GM12873 (cell line): ENCODE measurements around the gene MOK.

Experiments
- CTCF ChIP-seq: IDR thresholded peaks from 2 replicates; pipeline ENCODE4 v1.5.1; 2012; ENCODE audit warnings: low read depth, mild to moderate bottlenecking, moderate library complexity, low read length, control low read depth; ENCODE audit not compliant: insufficient read depth; ENCODE audit errors: missing control alignments

Gene MOK

GRCh38 chr14:102256716-102257115 is 48.2 kb downstream of the MOK start:
- TF ChIP-seq CTCF: no peak

DNA sequence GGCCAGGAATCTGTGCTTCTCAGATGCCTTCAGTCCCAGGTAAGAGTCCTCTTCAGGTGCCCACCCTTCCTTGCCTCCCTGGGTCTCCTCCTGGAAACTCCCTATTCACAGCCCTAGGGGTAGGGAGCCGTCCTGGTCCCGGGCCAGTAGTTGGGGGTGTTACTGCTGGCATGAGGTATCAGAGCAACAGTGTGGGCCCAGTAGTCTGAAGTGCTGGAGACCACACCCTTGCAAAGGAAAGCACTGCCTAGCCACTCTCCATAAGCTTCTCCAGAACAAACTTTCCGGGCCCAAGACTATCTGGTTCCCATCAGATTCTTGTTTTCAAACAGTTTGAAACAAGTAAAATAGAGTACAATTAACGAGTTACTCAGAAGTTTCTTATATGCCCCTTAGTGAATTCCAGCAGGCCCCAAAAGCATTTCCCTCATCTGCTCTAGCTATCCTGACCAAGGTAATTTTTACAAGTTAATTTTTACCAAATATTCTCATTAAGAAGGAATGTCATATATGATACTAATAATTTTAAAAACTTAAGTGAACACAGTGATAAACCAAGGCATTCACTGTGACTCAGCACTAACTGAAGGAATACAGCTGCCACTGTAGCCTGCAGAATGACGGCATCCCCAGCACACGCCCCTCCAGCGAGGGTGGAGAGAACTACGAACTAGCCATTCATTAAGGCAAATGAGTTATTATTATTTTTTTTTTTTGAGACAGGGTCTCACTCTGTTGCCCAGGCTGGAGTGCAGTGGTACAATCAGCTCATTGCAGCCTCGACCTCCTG is 49.4 kb downstream of the MOK start:
- no peak for TF ChIP-seq CTCF

GRCh38 chr14:102252834-102253801 is 51.8 kb downstream of the MOK start:
- TF ChIP-seq CTCF: no peak

- TF ChIP-seq CTCF: no peak
Observed at GRCh38 chr14:102251161-102251560, 53.8 kb downstream of the MOK start.

GRCh38 chr14:102250636-102251035 is 54.3 kb downstream of the MOK start:
- TF ChIP-seq CTCF: no peak

DNA sequence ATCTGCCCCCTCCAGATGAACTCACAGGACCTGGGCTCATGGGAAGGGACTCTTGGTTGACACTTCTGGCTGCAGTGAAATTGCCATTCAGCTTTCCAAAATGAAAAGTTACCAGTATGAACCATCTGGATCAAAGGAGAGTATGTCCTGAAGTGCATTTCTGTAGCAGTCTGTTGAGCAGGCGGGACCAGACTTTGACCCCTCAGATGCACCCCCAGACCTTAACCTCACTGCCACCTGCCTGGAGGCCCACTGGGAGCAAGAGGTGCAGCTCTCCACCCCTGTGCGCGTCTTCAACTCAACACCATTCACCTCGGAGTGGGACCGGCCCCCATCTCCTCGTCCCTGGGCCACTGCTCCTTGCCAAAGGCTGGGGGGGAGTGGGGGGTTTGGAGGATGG is 55.0 kb downstream of the MOK start:
- no peak for TF ChIP-seq CTCF

- TF ChIP-seq CTCF: no peak
Observed at GRCh38 chr14:102249041-102249440, 55.9 kb downstream of the MOK start.
